NCI-H345 treated with DMSO at 0.1 percent for 48 hours (cell line): ENCODE results near the gene NFILZ.

ENCODE experiments used
- DNase-seq: peaks from one replicate; lab custom pipeline; 2025; ENCODE audit not compliant: unreplicated experiment; lab: John Stamatoyannopoulos, UW

The NFILZ gene

GRCh38 chr19:8629996-8630683 is at the start of gene NFILZ:
Gene NFILZ, plus strand, starts transcription at chr19:8630633. Its CDS starts 46,133 bp downstream, at chr19:8676766.
- no peak for DNase-seq

DNA sequence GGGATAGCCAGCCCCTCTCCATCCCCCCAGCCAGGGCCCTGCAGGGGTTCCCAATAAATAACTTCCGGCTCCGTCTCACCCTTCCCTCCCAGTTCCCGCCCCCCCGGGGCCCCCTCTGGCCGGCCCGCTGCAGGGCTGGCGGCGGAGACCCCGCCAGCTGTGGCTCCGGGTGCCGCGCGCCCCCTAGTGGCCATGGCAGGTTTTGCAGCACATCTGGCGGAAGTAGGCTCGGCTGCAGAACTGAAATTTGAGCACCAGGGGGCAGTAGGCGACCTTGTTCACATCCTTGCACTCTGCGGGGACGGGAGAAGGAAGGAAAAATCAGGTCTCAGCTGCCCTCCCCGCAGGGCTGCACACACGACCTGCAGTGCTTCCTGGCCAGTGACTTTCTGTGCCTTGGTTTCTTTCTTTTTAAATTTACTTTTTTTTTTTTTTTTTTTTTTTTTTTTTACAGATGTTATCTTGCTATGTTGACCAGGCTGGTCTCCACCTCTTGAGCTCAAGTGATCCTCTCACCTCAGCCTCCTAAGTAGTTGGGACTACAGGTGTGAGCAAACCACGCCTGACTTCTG is 49.6 kb upstream of the NFILZ start:
- no peak for DNase-seq

GRCh38 chr19:8584965-8585893 is 45.2 kb upstream of the NFILZ start:
- no peak for DNase-seq

- DNase-seq = no peak
These were observed 44.3 kb upstream of the NFILZ start for GRCh38 chr19:8585894-8586750.

DNA sequence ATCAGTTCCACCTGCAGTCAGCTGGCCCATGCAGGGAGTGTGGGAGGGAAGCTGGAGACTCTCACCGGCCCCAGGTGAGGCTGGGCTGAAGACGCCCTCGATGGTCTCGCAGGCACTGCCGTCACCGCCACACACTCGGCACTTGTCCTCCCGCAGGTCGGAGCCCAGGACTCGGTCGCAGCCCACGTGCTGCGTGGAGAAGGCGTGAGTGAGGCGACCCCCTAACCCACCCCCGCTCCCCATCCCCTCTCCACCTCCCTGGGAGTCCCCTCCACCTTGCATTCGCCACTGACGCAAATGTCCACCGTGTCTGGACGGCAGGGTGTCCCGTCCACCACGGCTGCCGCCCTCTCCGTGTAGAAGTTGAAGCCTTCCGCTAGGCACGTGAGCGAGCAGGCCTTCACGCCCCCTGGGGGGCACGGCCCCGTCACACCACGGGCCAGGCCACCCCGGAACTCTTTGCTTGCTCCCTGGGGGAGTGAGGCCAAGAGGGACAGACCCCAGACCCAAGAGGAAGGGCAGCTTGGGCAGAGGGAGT is 41.2 kb upstream of the NFILZ start:
- DNase-seq = no peak

DNA sequence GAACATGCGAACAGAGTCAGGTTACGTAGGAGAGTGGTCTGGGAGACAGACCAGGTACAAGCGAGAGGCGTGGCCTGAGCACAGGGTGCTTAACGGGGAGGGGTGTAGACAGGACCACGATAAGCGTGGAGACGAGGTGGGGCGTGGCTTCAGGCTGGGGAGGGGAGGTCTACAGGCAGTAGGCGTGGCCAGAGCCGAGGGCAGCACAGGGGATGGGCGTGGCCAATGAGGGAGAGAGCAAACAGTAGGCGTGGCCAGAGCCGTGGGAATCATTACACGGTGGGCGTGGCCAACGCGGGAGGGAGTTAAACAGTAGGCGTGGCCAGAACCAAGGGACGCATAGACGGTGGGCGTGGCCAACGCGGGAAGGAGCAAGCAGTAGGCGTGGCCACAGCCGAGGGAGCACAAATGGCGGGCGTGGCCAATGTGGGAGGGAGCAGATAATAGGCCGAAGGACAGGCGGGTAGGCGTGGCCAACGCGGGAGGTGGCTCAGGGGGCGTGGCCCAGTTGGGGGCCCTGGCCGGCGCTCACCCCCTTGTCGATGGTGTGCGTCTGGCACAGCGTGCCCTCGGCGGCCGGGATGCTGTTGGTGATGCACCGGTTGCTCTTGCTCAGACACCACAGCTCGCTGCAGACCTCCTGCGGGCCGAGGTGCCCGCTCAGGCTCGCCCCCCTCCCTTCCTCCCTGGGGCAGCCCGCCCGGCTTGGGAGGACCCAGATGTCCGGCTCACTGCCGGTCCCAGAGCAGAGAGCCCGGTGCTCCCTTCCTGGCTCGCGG is 38.0 kb upstream of the NFILZ start:
- no peak for DNase-seq

GRCh38 chr19:8593931-8594330 is 36.5 kb upstream of the NFILZ start:
- no peak for DNase-seq

- no peak for DNase-seq
These were observed 34.8 kb upstream of the NFILZ start for GRCh38 chr19:8595651-8596050.

DNA sequence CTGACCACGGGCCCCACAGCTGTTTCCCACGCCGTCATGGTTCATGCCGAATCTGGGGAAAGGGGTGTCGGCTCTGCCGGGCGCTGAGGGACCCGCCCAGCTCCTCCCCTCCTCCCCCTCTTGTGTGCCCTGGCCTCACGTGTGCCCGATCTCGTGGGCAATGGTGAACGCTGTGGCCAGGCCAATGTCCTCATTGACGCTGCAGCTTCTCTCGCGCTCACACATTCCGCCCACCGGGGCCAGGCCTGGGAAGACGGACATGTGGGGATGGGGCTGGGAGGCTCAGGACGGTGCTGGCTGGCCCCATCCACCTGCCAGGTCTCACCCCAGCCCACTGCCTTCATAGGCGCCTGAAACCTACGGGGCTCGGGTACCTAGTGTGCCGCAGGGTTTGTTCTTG is 34.3 kb upstream of the NFILZ start:
- no peak for DNase-seq

- no peak for DNase-seq
These were observed 30.4 kb upstream of the NFILZ start for GRCh38 chr19:8600064-8600463.

GRCh38 chr19:8600816-8601215 is 29.6 kb upstream of the NFILZ start:
- no peak for DNase-seq

DNA sequence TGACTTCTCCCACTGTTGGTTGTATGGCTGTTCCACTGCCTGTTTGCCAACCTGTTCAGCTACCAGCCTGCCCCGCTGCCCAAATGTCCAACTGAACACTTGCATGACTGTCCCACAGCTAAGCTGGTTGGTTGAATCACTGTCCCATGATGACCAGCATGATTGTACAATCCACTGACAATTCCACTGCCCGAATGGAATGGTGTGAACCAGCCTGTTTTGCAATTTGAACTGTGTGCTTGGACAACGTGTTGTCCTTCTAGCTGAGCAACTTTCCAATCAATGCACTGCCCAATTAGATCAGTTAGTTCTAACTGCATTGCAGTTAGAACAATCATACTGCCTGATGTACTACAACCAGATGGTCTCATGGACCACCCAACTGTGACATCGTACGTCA is 28.6 kb upstream of the NFILZ start:
- DNase-seq = no peak

GRCh38 chr19:8605514-8605913 is 24.9 kb upstream of the NFILZ start:
- no peak for DNase-seq

GRCh38 chr19:8607386-8607785 is 23.0 kb upstream of the NFILZ start:
- no peak for DNase-seq

DNA sequence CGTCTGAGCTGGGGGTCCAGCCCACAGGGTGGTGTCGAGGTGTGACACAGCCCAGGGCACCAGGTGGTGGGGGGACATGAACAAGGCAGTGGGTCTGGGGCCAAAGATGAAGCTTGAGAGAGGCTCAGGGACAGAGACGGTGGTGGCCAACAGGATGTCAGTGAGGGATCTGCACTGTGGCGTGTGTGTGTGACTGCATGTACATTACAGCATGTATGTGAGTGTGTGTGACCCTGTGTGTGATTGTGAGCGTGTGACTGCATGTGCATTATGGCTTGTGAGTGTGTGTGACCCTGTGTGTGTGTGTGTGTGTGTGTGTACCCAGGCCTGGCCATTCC is 21.5 kb upstream of the NFILZ start:
- no peak for DNase-seq

GRCh38 chr19:8609279-8610040 is 21.0 kb upstream of the NFILZ start:
- DNase-seq = no peak

GRCh38 chr19:8610041-8610935 is 20.1 kb upstream of the NFILZ start, which contains the start of gene ADAMTS10:
Gene ADAMTS10, minus strand, starts transcription at chr19:8610715. Its CDS starts 5,005 bp downstream, at chr19:8605710.
- DNase-seq = no peak

GRCh38 chr19:8610936-8611300 is 19.5 kb upstream of the NFILZ start:
- DNase-seq = no peak
